Measurements from ENCODE around the gene COL3A1. TPM values are rescaled to one million over a fixed set of nuclear protein-coding genes. Genes with fewer than 3 reads are reported as not detected.

The COL3A1 gene
- total and polyA plus RNA-seq, 2 of the 13 experiments (the other 11 are each of a cell fraction or from before 2014, with no cell fraction given), result 0.04 TPM; not detected in 1

DNA sequence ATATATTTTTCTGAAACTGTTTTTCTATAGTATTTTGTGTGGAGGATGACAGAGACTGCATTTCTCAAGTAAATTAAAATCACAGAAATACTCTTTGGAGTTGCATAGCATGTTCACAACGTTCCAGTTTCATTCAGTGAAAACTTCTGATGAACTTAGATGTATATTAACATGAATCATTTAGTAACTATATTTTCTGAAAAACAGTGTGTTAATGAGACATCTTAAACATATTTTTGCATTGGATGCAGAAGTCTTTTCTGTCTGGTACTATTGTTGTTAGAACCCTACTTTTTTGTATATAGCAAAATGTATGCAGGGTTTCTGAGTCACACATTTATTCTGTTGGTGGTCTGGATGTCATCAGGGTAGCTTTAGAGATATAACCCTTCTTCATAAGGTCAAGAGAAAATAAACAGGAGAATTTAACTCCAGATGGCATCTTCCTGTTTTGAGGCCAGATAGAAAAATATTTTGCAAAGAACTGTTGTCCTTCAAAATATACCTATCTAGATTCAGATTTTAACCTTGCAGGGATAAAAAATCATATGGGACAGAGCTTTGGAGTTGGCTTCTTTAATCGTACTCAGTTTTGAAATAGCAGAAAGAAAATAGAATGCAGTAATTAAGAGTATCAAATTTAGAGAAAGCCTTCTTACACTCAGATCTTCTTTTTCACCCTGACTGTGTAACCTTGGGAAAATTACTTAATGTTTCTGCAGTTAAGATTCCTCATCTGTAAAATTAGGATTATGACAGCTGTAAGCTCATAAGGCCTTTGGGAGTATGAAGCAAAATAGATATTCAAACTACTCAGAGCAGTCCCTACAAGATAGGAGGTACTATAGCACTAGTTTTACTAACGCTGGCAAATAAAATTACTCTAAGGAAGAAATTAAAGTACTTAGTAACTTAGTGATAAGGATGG is 5.3 kb downstream of the COL3A1 start:
- Histone ChIP-seq H2AFZ (ENCODE audit: low read length) (no peak overlapping the region), H3K36me3 (replicated peaks in 1 of 2; ENCODE audit: control insufficient read depth in 1 of 2, insufficient read depth in 2 of 2, low read length in 2 of 2) (no peaks in the 10 kb centered on the region), H4K20me1 (ENCODE audit: insufficient read depth, low read length) (no peaks in the 10 kb centered on the region), H3K27me3 (ENCODE audit: control insufficient read depth in 1 of 2, insufficient read depth in 2 of 2, low read length in 2 of 2) (no peaks in the 10 kb centered on the region), H3K4me2 (ENCODE audit: low read depth, low read length) (no peak overlapping the region), H3K27ac (ENCODE audit: extremely low read length, insufficient read depth, low read length) (no peak overlapping the region), H3K9me3 (ENCODE audit: low read length) (no peaks in the 10 kb centered on the region), H3K4me3 (replicated peaks in 1 of 3; ENCODE audit: insufficient read depth in 1 of 3, low read depth in 2 of 3, low read length in 3 of 3) (no peak overlapping the region), H3K9ac (ENCODE audit: insufficient read depth, low read depth, low read length) (no peak overlapping the region), H3K79me2 (ENCODE audit: insufficient read depth, low read length) (no peaks in the 10 kb centered on the region), H3K4me1 (ENCODE audit: insufficient read depth, low read length) (no peaks in the 10 kb centered on the region)
- POLR2A ChIA-PET, result no interaction called here
- intact Hi-C loops (cut with micrococcal nuclease; ENCODE audit: unreplicated experiment), result no loop called here
- no peak for ATAC-seq
- CTCF ChIA-PET (ENCODE audit: low intra/inter-chr PET ratio, low total read pairs), result interaction anchor here (1.3 kb wide), 1 partner anchor 214 kb away, joined by 3 read pairs; no protein-coding TSS in a partner anchor
- in situ Hi-C loops (cut with HindIII; ENCODE audit: extremely low pct_ligation_motif_present, low pct_unique_long_range_greater_than_20kb), result loop anchor here (5.0 to 25.0 kb wide), 2 partner anchors 433 to 457 kb away; no protein-coding TSS in a partner anchor
- no peak for DNase-seq (ENCODE audit: low spot score)
- no peak for FAIRE-seq
- WGBS (ENCODE audit: low lambda C conversion rate), result 16% methylated on average over 3 of the region's 3 CpGs
- BruUV-seq (replicated peaks), result no TSS peak
- TF ChIP-seq, protein P1, sequence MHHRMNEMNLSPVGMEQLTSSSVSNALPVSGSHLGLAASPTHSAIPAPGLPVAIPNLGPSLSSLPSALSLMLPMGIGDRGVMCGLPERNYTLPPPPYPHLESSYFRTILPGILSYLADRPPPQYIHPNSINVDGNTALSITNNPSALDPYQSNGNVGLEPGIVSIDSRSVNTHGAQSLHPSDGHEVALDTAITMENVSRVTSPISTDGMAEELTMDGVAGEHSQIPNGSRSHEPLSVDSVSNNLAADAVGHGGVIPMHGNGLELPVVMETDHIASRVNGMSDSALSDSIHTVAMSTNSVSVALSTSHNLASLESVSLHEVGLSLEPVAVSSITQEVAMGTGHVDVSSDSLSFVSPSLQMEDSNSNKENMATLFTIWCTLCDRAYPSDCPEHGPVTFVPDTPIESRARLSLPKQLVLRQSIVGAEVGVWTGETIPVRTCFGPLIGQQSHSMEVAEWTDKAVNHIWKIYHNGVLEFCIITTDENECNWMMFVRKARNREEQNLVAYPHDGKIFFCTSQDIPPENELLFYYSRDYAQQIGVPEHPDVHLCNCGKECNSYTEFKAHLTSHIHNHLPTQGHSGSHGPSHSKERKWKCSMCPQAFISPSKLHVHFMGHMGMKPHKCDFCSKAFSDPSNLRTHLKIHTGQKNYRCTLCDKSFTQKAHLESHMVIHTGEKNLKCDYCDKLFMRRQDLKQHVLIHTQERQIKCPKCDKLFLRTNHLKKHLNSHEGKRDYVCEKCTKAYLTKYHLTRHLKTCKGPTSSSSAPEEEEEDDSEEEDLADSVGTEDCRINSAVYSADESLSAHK (CRISPR knock-in tag; IDR thresholded peaks at IDR 0.05; ENCODE audit: borderline replicate concordance), result no peak
- TF ChIP-seq GTF3A (CRISPR knock-in tag; conservative IDR thresholded peaks at IDR 0.05), result no peak
- TF ChIP-seq FOXA1 (IDR thresholded peaks at IDR 0.05), result no peak
- no peak for TF ChIP-seq FOXA1 (CRISPR knock-in tag; IDR thresholded peaks at IDR 0.05)
- no peak for TF ChIP-seq BRD4 (CRISPR knock-in tag; IDR thresholded peaks at IDR 0.05)
- no peak for TF ChIP-seq FOSL2 (CRISPR knock-in tag; IDR thresholded peaks at IDR 0.05)
- no peak for TF ChIP-seq CCAR2 (optimal IDR thresholded peaks at IDR 0.05; ENCODE audit: low read depth, low read length)
- TF ChIP-seq MIXL1 (CRISPR knock-in tag; IDR thresholded peaks at IDR 0.05), result no peak
- TF ChIP-seq, protein P2, sequence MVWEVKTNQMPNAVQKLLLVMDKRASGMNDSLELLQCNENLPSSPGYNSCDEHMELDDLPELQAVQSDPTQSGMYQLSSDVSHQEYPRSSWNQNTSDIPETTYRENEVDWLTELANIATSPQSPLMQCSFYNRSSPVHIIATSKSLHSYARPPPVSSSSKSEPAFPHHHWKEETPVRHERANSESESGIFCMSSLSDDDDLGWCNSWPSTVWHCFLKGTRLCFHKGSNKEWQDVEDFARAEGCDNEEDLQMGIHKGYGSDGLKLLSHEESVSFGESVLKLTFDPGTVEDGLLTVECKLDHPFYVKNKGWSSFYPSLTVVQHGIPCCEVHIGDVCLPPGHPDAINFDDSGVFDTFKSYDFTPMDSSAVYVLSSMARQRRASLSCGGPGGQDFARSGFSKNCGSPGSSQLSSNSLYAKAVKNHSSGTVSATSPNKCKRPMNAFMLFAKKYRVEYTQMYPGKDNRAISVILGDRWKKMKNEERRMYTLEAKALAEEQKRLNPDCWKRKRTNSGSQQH (CRISPR knock-in tag; IDR thresholded peaks at IDR 0.05; ENCODE audit: low read depth), result no peak
- no peak for TF ChIP-seq ZNF550 (CRISPR knock-in tag; IDR thresholded peaks at IDR 0.05; ENCODE audit: borderline replicate concordance)
- no peak for TF ChIP-seq ZNF816 (CRISPR knock-in tag; IDR thresholded peaks at IDR 0.05; ENCODE audit: borderline replicate concordance)
- TF ChIP-seq, protein P3, sequence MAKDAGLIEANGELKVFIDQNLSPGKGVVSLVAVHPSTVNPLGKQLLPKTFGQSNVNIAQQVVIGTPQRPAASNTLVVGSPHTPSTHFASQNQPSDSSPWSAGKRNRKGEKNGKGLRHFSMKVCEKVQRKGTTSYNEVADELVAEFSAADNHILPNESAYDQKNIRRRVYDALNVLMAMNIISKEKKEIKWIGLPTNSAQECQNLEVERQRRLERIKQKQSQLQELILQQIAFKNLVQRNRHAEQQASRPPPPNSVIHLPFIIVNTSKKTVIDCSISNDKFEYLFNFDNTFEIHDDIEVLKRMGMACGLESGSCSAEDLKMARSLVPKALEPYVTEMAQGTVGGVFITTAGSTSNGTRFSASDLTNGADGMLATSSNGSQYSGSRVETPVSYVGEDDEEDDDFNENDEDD (CRISPR knock-in tag; IDR thresholded peaks at IDR 0.05; ENCODE audit: borderline replicate concordance), result no peak
- no peak for TF ChIP-seq SAP130 (CRISPR knock-in tag; IDR thresholded peaks at IDR 0.05; ENCODE audit: low read depth)
- TF ChIP-seq ZFAT (CRISPR knock-in tag; conservative IDR thresholded peaks at IDR 0.05), result no peak
- TF ChIP-seq, protein P4, sequence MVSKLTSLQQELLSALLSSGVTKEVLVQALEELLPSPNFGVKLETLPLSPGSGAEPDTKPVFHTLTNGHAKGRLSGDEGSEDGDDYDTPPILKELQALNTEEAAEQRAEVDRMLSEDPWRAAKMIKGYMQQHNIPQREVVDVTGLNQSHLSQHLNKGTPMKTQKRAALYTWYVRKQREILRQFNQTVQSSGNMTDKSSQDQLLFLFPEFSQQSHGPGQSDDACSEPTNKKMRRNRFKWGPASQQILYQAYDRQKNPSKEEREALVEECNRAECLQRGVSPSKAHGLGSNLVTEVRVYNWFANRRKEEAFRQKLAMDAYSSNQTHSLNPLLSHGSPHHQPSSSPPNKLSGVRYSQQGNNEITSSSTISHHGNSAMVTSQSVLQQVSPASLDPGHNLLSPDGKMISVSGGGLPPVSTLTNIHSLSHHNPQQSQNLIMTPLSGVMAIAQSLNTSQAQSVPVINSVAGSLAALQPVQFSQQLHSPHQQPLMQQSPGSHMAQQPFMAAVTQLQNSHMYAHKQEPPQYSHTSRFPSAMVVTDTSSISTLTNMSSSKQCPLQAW (CRISPR knock-in tag; IDR thresholded peaks at IDR 0.05), result no peak
- TF ChIP-seq SATB2 (CRISPR knock-in tag; IDR thresholded peaks at IDR 0.05), result no peak
- no peak for TF ChIP-seq ZNF790 (CRISPR knock-in tag; IDR thresholded peaks at IDR 0.05; ENCODE audit: borderline replicate concordance)
- TF ChIP-seq RORA (CRISPR knock-in tag; IDR thresholded peaks at IDR 0.05), result no peak
